Activated CD4-positive, alpha-beta T cell treated with anti-CD3 and anti-CD28 coated beads, Interleukin-2, amount 50 U/mL, for 4 hours (primary cell): ENCODE measurements around the gene MED23.
"Not testable (repeated sequence)": the region's sequence is repeated elsewhere in the genome, so short reads cannot be mapped to it uniquely, and the experiment has no call there.

Experiments
- DNase-seq, 2 experiments: peaks; one replicate each; pipeline ENCODE4 v3.0.0-alpha.2; 2020

MED23 gene

DNA sequence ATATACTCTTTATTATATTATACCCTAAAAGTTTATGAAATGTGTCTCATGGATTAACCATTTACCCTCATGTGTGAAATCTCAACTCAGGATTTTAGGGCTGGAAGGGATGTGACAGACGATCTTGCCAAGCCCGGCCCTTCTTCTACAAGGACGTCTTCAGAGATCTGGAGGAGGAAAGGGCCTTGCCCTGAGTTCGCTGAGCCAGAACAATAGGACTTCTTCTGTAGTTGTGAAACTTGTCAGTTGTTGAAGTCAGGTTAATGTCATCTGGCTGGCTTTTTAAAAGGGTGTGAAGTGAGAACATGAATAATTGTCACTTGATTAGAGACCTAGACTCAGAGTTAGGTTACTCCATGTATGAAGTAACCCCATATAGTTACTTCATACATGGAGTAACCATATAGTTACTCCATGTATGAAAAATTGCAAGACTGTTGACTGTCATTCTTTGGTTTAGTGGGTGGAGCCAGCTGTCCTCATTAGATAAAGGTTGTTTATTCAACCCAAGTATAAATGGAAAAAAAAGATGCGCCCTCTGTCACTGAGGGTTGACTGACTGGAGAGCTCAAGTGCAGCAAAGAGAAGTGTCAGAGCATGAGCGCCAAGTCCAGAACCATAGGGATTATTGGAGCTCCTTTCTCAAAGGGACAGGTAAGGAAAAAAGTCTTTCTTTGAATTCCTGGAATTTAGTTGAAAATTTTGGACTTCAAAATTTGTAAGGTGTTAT is 55.2 kb downstream of the MED23 start, which contains the start of gene ARG1:
ARG1 (plus strand) TSS at position 541 of the 730 bp plus-strand sequence; CDS start at position 598, 57 bp downstream.
- DNase-seq: no peak

DNA sequence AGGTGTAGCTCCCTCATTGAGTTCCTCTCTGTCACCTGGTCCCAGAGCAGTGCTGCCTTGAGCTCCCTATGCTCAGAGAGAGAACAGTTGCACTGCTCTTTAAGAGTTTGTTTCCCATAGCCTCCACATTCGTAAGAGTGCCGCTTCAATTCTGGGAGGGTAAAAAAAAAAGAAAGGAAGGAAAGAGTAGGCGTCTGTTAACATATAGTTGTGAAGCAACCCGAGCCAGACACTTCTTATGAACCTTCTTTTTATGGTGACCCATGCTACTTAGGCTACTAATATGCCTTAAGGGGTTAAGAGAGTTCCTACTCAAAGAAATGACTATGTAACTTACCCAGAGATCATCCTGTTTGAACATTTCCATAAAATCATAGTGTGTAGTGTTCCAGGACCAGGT is 59.3 kb downstream of the MED23 start:
- DNase-seq: no peak

DNA sequence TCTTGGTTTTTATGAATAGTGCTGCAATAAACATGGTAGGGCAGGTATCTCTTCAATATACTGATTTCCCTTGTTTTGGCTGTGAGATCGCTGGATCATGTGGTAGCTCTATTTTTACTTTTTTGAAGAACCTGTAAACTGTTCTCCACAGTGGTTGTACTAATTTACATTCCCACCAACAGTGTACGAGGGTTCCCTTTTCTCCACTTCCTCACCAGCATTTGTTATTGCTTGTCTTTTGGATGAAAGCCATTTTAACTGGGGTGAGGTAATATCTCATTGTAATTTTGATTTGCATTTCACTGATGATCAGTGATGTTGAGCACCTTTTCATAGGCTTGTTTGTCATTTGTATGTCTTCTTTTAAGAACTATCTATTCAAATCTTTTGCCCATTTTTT is 63.0 kb downstream of the MED23 start:
- no peak for DNase-seq

DNA sequence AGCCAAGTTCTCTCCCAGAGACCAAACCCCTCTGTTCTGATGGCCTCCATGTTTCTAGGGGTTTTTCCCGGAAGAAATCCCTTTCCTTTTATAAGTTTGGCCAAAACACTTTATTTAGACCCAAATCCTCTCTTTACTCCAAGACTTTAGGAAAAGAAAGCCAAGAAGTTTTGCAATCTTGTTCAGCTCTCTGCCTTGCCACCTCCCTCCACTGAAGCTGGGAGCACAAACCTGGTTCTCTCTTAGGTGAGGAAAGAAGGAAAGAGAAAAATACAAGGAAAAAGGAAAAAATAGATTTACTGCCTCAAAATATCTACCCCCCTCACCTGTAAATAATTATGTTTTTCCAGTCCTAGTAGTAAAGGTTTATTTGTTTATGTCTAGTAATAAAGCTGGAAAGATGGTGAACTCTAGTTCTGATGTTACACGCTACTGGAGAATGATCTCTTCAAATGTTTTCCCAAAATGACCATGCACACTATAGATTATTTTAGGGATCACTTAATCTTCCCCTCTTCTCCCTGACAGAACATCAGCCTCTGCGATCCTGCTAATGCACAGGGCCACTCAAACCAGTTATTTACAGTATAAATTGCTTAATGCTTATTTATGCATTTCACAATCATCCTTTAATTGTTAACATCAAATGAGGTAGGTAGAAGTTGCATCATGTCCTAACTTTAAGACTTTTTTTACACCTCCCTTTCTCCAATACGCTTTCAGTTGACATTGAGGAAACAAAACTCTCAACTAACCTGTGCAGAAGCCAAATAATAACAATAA is 65.9 kb downstream of the MED23 start:
- no peak for DNase-seq

DNA sequence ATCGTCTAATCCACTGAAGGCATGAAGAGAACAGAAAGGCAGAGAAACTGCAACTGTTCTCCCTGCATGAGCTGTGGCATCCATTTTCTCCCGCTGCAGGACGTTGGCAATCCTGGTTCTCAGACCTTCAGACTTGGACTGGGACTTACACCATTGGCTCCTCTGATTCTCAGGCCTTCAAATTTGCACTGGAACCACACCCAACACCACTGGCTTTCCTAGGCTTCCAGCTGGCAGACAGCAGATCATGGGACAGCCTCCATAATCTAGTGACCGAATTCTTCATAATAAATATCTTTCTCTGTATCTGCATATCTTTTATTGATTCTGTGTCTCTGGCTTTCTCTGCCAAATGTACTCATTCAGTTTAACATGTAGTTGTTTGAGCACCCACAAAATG is 69.1 kb downstream of the MED23 start:
- no peak for DNase-seq

DNA sequence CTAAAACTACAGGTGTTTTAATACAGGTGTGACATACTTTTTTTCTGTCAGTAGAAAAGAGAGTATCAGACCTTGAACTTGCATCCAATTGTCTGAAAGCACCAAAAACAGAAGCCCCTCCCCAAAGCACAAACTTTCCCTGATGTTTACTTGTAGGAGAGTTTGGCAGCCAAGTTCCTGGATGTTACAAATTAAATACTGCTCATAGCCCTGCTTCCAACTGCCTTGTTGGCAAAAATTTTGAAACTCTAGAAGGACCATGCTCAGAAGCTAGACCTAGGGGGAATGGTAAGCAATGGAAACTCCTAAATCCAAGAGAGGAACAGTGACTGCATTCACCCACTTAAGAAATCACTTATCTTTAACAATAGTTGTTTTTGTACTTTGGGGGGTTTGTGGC is 72.0 kb downstream of the MED23 start:
- no peak for DNase-seq

DNA sequence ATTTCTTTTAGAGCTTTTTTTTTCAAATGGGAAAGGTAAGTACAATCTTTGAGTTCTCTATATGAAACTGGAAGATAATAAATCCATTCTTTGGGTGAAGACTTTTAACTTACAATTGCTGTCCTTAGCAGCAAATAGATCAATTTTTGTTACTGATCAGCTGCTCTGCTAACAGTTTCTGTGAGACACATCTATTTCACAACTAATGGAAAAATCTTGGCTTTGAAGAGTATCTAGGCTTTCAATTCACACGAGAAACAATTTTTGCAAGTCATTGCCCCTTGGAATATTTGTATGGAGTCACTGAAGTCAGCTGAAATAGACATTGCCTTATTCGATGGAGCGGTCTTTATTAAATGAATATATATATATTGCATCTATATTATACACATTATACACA is 75.5 kb downstream of the MED23 start:
- no peak for DNase-seq

DNA sequence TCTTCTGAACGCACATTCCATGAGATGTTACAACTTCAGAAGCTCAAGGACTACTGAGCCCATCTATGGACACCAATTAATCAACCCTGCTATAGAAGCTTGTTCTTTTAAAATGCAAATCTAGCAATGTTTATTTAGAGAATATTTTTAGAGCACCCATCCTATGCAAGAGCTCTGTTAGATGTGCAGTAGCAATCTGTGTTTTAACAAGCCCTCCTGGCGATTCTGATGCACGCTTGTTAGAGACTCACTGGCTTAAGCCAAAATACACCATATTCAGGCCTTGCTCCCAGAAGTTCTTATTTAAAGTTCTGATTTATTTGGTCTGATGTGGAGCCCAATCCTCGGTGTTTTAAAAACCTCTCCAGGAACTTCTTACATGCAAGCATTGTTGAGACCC is 76.1 kb downstream of the MED23 start:
- no peak for DNase-seq

DNA sequence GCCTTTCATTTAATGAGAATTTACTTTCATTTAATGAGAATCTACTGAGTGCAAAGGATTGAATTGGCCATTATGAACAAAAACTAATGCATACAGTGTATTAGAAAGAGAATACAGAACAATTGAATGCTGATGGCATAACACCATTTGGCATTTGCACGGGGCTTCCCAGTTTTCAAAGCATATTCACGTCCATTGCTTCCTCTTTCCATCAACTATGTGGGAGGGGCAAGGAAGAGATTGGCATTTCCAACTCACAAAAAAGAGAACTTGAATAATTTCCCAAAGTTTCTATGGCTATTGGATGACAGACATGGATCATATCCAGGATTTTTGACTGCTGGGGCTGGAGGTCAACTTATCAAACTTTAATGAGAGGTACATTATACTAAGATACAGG is 78.2 kb downstream of the MED23 start:
- no peak for DNase-seq

DNA sequence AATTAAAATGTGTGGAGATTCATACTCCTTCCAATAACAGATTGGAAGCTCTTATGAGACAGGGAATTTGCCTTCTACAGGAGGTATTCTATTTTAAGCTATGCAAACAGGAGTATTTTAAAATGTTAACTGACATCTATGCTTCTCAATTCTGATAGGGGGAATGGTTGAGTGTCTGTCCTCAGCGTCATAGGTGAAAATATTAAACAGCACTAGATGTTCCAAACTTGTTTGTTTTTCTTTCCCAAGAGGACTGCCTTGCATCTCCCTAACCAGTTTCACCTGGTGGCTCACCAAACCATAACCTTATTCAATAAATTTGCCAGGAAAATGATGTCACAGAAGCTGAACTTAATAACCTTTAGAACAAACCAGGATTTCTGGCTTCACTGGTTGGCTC is 79.6 kb downstream of the MED23 start:
- DNase-seq: no peak

DNA sequence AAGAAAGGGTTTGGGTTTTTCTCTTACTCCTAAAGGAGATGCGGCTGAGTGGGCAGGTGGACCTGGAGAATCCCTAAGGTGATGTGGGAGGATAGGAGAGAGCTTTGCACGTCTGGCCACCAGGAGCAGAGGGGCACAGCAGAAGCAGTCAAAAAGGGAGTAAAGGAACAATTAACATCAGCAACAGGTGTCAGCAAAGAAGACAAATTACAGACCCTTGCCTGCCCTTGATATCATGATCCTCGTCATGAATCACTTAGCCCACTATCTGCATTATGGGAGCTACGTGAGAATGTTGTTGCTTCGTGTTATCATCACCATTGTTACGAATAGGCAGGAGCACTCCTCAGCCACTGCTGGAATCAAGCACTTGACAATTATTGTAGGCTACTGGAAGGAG is 80.6 kb downstream of the MED23 start:
- DNase-seq: no peak

DNA sequence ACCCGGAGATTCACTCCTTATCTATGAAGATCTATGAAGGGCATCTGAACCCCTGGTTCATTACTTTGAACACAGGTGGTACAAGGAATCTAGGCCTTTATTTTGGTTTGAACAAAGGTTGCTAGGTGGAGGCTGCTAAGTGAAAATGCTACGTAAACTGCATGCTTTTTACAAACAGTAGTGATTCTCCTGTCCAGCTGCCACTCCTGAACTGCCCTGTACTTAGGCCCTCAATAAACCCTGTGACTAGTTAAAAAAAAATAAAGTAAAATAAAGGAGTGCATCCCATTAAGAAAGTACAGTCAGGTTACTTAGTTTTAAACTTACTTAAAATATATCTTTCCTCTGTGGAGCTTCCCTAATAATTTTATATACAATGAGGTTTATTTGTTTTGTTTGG is 82.7 kb downstream of the MED23 start:
- no peak for DNase-seq

DNA sequence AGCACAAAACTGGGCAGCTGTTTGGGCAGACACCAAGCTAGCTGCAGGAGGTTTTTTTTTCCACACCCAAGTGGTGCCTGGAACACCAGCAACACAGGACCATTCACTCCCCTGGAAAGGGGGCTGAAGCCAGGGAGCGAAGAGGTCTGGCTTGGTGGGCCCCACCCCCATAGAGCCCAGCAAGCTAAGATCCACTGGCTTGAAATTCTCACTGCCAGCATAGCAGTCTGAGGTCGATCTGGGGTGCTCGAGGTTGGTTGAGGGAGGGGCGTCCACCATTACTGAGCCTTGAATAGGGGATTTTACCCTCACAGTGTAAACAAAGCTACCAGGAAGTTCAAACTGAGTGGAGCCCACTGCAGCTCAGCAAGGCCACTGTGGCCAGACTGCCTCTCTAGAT is 89.4 kb downstream of the MED23 start:
- not testable (repeated sequence) for DNase-seq

DNA sequence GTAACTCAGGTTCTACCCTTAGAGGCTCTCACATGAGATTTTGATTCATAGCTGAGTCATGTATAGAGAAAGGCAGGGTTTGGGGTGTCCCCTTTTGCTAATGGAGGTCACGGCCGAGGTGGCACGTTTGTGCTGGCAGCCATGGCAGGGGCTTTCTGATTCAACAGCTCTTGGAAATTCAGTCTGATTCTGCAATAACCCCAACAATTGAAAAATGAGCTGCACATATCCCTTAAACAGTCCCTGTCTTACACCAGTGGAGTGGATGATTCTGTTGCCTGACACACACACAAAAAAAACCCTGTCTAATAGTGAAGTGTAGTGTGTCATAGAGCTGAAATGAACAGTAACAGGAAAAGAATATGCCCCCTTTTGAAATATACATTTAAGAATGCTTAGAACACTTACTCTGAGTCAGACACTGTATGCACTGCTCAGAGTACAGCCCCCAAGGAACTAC is 95.4 kb downstream of the MED23 start:
- peak; percentile 39 to 41 for DNase-seq

DNA sequence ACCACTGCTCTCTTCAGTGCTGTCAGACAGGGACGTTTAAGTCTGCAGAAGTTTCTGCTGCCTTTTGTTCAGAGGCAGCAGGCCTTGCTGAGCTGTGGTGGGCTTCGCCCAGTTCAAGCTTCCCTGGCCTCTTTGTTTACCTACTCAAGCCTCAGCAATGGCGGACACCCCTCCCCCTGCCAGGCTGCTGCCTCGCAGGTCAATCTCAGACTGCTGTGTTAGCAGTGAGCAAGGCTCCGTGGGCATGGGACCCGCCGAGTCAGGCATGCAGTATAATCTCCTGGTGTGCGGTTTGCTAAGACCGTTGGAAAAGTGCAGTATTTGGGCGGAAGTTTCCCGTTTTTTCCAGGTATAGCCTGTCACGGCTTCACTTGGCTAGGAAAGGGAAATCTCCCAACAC is 96.4 kb downstream of the MED23 start:
- DNase-seq: not testable (repeated sequence)

DNA sequence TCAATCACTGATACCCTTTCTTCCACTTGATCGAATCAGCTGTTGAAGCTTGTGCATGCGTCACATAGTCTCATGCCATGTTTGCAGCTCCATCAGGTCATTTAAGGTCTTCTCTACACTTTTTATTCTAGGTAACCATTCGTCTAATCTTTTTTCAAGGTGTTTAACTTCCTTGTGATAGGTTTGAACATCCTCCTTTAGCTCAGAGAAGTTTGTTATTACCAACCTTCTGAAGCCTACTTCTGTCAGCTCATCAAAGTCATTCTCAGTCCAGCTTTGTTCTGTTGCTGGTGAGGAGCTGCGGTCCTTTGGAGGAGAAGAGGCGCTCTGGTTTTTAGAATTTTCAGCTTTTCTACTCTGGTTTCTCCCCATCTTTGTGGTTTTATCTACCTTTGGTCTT is 97.1 kb downstream of the MED23 start:
- DNase-seq: not testable (repeated sequence)

DNA sequence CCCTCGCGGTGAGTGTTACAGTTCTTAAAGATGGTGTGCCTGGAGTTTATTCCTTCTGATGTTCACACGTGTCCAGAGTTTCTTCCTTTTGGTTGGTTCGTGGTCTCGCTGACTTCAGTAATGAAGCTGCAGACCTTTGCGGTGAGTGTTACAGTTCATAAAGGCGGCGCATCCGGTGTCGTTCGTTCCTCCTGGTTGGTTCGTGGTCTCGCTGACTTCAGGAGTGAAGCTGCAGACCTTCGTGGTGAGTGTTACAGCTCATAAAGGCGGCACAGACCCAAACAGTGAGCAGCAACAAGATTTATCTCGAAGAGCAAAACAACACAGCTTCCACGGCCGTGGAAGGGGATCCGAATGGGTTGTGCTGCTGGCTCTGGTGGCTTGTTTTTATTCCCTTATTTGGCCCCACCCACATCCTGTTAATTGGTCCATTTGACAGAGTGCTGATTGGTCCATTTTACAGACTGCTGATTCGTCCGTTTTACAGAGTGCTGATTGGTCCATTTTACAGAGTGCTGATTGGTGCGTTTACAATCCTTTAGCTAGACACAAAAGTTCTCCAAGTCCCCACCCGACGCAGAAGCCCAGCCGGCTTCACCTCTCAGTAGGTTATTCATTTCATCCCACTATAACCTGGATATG is 103.2 kb downstream of the MED23 start:
- no peak for DNase-seq

DNA sequence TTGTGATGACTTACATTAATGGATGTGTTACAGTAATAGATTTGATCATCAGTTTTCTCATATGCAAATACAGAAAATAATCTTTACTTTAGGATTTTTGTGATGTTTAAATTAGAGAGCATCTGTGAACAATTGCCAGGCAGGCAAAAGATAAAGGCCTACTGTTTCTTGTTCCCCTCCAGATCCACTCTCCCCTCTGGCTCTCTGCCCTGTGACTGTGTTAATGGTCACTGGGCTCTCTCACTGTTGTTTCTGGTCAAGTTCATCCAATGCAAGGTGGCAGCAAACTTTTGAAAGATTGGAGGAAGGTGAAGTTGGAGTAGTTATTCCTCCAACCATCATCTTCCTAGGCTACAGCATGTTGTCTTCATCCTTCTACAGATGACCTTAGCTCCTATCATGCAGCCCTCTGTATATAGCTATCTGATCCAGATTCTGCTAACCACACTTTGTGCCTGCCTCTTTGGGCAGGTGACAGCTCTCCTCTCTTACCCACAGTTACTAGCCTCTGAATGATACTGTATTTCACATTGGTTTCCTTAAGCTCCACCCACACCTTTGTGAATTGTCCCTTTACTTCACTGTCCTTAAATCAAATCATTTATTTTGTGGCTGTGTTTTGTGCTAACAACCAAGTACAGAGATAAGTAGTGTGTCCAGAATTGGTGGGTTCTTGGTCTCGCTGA is 103.9 kb downstream of the MED23 start:
- DNase-seq: no peak
